ENCODE results near the gene SLC1A5.
"Not testable (repeated sequence)": the region's sequence is repeated elsewhere in the genome, so short reads cannot be mapped to it uniquely, and the experiment has no call there.

SLC1A5 gene

DNA sequence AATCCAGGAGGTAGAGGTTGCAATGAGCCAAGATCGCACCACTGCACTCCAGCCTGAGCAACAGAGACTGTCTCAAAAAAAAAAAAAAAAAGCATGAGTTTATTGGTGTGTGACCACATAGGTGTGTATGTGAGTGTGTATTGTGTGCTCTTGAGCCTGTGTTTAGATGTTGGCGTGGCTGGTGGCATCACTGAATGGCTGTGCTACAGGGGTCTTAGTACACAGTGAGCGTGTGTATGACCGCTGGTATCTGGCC lies 2.5 kb downstream of the SLC1A5 start:
- H3K27me3 Mint-ChIP-seq, result no peaks in the 10 kb centered on the region
- H3K4me3 Mint-ChIP-seq, result peak overlapping the region; percentile 94
- no peaks in the 10 kb centered on the region for H3K9me3 Mint-ChIP-seq
- peak overlapping the region; percentile 99 for H3K27ac Mint-ChIP-seq
- H3K36me3 Mint-ChIP-seq (ENCODE audit: low read depth), result peaks cover 60% of the 10 kb centered on the region
- peaks cover 54% of the 10 kb centered on the region for H3K4me1 Mint-ChIP-seq (ENCODE audit: low read depth)

DNA sequence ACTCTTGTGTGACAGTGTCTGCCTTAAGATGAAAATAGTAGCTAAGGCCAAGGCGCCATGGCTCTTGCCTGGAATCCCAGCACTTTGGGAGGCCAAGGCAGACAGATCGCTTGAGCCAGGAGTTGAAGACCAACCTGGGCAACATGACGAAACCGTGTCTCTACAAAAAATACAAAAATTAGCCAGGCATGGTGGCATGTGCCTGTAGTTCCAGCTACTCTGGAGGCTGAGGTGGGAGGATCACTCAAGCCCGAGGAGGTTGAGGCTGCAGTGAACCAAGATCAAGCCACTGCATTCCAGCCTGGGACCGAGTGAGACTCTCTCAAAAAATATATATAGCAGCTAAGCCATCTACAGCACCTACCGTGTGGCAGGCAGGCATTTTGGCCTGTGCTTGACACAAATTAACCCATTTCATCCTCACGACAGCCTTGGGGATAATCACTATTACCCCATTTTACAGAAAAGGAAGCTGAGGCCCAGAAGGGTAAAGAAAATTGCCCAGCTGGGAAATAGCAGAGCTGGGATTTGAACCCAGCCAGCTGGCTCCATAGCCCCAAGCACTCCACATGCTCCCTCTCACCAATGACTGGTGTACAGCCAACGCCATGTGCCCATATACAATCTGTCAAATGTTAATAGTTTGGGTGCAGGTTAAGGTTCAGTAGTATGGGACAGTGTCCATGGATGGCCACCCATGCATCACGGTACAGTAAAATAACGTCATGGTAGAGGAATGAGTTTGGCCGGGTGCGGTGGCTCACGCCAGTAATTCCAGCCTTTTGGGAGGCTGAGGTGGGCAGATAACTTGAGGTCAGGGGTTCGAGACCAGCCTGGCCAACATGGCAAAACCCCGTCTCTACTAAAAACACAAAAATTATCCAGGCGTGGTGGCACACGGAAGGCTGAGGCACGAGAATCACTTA lies 3.1 kb downstream of the SLC1A5 start:
- no peaks in the 10 kb centered on the region for H3K27me3 Mint-ChIP-seq
- H3K36me3 Mint-ChIP-seq (ENCODE audit: low read depth), result peaks cover 61% of the 10 kb centered on the region
- H3K4me3 Mint-ChIP-seq, result peak overlapping the region; percentile 94
- no peaks in the 10 kb centered on the region for H3K9me3 Mint-ChIP-seq
- H3K4me1 Mint-ChIP-seq (ENCODE audit: low read depth), result peaks cover 54% of the 10 kb centered on the region
- peak overlapping the region; percentile 99 for H3K27ac Mint-ChIP-seq

DNA sequence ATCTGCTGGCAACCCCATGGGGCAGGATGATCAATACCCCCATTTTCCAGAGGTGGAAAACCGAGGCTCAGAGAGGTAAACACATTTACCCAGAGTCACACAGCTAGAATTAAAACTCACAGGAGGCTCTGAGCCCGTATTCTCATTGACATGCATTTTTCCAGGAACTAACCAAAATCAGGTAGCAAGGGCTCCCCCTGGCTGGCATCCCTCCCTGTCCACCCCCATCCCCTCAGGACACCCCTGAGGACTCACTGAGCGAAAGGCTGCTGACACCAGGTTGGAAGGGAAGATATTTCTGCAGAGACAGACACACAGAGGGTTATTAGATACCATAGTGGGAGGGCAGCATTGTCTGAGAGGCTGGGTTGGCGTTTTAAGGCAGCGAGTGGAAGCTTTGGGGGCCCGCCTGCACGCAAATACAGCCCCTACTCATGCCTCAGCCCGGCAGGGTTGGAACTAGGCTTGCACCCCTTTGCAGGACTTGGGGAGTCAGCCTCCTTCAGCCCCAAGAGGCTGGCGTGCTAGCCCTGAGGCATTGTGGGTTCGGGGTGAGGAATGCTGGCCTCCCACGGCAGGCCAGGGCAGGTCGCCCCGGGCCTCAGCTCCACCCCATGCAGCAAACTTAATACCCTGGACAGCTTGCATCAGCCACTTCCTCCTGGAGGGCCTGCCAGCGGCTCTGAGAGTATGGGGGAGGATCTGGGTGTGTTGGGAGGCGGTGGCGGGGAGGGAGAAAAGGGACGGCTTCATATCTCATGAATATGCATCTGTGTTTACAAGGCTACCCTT lies 3.9 kb downstream of the SLC1A5 start:
- peaks cover 54% of the 10 kb centered on the region for H3K4me1 Mint-ChIP-seq (ENCODE audit: low read depth)
- no peaks in the 10 kb centered on the region for H3K9me3 Mint-ChIP-seq
- peak overlapping the region; percentile 99 for H3K27ac Mint-ChIP-seq
- no peaks in the 10 kb centered on the region for H3K27me3 Mint-ChIP-seq
- H3K4me3 Mint-ChIP-seq, result peak overlapping the region; percentile 94
- H3K36me3 Mint-ChIP-seq (ENCODE audit: low read depth), result peaks cover 63% of the 10 kb centered on the region

DNA sequence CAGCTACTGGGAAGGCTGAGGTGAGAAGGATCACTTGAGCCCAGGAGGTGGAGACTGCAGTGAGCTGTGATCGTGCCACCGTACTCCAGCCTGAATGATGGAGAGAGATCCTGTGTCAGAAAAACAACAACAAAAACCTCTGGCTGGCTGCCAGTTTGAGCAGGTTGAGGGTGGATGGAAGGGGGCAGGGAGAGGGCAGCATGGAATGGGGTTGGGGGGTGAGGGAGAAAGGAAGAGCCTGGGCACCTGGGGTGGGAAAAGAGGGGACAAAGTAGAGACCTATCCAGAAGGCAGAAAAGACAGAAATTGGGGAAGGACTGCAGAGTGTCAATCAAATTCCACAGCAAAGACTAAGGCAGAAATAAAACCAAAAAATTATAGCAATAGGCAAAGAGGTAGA lies 4.7 kb downstream of the SLC1A5 start:
- H3K36me3 Mint-ChIP-seq (ENCODE audit: low read depth), result peaks cover 69% of the 10 kb centered on the region
- no peaks in the 10 kb centered on the region for H3K9me3 Mint-ChIP-seq
- H3K4me1 Mint-ChIP-seq (ENCODE audit: low read depth), result peaks cover 49% of the 10 kb centered on the region
- no peaks in the 10 kb centered on the region for H3K27me3 Mint-ChIP-seq
- H3K4me3 Mint-ChIP-seq, result peak overlapping the region; percentile 94
- peak overlapping the region; percentile 99 for H3K27ac Mint-ChIP-seq

DNA sequence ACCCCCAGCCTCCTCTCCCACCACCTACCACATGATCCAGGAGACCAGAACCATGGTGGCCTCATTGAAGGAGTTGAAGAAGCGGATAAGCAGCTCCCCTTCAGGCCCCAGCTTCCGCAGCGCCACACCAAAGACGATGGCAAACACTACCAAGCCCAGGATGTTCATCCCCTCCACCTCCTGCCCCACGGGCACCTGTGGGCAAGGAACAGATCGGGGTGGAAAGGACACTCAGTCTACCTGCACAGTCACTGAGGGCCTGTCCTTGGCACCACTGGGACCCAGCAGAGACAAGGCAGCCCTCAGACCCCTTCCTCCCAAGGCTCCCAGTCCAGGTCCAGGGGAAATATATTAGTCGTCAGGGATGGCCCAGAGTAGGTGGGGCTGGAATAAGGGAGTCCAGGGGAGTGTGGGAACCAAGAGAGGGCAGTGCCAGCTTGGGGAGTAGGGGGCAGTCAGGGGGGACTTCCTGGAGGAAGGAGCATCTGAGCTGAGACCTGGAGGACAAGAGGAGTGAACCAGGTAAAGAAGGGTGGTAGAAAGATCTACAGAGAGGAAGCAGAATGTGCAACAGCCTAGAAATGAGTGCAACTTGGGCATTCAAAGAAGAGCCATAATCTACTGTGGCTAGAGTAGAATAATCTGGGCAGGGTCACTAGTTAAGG lies 5.9 kb downstream of the SLC1A5 start:
- peak overlapping the region; percentile 94 for H3K4me3 Mint-ChIP-seq
- H3K4me1 Mint-ChIP-seq (ENCODE audit: low read depth), result peaks cover 47% of the 10 kb centered on the region
- H3K27me3 Mint-ChIP-seq, result no peaks in the 10 kb centered on the region
- H3K9me3 Mint-ChIP-seq, result no peaks in the 10 kb centered on the region
- peak overlapping the region; percentile 80 for H3K27ac Mint-ChIP-seq
- H3K36me3 Mint-ChIP-seq (ENCODE audit: low read depth), result peaks cover 81% of the 10 kb centered on the region

DNA sequence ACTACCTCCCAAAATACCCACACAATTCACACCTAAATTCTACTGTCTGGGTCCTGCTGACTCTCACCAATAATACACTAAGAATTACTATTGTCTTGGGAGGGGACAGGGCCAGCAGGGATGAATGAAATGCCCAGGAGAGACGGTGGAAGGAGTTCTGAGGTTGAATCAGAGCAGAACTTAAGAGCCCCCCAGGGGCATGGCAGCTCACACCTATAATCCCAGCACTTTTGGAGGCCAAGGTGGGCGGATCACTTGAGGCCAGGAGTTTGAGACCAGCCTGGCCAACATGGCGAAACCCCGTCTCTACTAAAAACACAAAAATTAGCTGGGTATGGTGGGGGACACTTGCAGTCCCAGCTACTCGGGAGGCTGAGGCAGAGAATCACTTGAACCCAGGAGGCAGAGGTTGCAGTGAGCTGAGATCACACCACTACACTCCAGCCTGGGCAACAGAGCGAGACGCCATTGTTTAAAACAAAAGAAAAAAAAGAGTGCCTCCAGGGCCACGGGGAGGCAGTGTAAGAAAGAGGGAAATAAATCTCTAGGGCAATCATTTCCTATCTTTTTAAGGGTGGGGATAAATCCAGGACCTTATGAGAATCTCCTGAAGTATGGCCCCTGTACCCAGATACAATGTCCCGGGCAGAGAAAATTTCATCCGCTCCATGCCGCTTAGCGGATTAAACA lies 10.3 kb downstream of the SLC1A5 start:
- H3K4me1 Mint-ChIP-seq (ENCODE audit: low read depth), result peaks cover 20% of the 10 kb centered on the region
- not testable (repeated sequence) for H3K9me3 Mint-ChIP-seq, H3K27me3 Mint-ChIP-seq, H3K4me3 Mint-ChIP-seq, H3K27ac Mint-ChIP-seq
- peaks cover 65% of the 10 kb centered on the region for H3K36me3 Mint-ChIP-seq (ENCODE audit: low read depth)

DNA sequence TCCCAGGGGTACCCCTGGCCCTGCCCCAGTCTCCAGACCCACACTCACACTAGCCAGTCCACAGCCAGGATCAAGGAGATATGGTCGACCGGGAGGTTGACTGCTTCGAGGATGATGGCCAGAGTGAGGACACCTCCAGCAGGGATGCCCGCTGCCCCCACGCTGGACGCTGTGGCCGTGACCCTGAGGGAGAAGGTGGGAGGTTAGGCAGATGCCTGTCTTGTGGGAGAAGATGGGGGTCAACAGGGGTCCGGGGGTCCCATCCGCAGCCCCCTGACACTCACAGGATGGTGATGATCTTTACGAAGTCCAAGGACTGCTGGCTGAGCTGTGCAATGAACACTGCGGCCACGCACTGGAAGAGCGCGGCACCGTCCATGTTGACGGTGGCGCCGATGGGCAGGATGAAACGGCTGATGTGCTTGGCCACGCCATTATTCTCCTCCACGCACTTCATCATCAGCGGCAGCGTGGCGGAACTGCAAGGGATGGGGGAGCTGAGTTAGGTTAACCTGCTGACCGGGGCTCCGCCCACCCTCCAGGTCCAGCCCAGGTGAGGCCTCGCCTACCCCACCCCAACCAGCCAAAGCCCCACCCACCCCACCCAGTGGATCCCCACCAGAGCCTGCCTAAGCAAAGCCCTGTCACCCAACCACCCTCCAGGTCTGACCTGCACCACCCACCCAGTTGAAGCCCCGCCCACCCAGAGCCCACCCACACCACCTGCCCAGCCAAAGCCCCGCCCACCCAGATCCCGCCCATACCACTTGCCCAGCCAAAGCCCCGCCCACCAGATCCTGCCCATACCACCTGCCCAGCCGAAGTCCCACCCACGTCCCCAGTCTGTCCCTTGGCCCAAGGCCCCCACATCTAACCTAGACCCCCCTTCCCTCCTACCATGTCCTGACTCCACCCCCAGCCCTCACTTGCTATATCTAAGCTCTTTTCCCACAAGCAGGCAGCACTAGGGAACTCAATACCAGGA lies 11.2 kb downstream of the SLC1A5 start:
- no peaks in the 10 kb centered on the region for H3K27me3 Mint-ChIP-seq
- peaks cover 57% of the 10 kb centered on the region for H3K36me3 Mint-ChIP-seq (ENCODE audit: low read depth)
- H3K27ac Mint-ChIP-seq, result no peak overlapping the region
- H3K4me3 Mint-ChIP-seq, result no peak overlapping the region
- no peaks in the 10 kb centered on the region for H3K9me3 Mint-ChIP-seq
- peaks cover 13% of the 10 kb centered on the region for H3K4me1 Mint-ChIP-seq (ENCODE audit: low read depth)

DNA sequence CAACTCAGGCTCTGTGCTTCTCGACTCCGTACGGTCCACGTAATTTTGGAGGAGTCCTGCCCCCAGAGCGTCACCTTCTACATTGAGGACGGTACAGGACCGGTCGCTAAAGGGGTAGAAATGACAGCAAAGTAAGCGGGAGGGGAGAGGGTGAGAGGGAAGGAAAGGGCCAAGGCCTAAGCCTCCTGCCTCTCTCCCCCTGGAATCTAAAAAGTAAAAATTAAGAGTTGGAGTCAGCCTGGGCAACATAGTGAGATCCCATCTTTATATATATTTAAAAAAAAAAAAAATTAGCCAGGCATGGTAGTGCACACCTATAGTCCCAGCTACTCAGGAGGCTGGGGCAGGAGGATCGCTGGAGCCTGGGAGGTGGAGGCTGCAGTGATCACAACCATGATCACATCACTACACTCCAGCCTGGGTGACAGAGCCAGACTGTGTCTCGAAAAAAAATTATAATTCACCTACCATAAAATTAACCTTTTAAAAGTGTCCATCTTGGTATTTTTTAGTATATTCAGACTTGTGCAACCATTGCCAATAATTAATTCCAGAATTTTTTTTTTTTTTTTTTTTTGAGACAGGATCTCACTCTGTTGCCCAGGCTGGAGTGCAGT lies 12.6 kb downstream of the SLC1A5 start:
- Mint-ChIP-seq H3K4me3 (no peak overlapping the region), H3K36me3 (ENCODE audit: low read depth) (peaks cover 46% of the 10 kb centered on the region), H3K27me3 (no peaks in the 10 kb centered on the region), H3K4me1 (ENCODE audit: low read depth) (peaks cover 7% of the 10 kb centered on the region), H3K9me3 (no peaks in the 10 kb centered on the region), H3K27ac (no peak overlapping the region)

DNA sequence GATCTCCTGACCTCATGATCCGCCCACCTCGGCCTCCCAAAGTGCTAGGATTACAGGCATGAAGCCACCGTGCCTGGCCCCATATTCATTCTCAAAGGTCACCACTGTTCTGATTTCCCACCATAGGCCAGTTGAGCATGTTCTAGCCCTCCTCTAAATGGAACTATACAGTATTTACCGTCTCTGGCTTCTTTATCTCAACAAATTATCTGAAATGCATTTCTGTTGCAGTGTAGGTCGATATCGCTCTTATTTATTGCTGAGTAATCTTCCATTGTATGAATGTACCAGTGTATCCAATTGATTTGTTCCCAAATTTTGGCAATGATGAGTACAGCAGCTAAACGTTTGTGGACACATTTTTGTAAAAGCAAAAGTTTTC lies 15.4 kb downstream of the SLC1A5 start:
- Mint-ChIP-seq H3K27me3 (no peaks in the 10 kb centered on the region), H3K4me3 (no peak overlapping the region), H3K9me3 (no peaks in the 10 kb centered on the region), H3K27ac (no peak overlapping the region), H3K36me3 (ENCODE audit: low read depth) (peaks cover 31% of the 10 kb centered on the region), H3K4me1 (ENCODE audit: low read depth) (peaks cover 3% of the 10 kb centered on the region)

DNA sequence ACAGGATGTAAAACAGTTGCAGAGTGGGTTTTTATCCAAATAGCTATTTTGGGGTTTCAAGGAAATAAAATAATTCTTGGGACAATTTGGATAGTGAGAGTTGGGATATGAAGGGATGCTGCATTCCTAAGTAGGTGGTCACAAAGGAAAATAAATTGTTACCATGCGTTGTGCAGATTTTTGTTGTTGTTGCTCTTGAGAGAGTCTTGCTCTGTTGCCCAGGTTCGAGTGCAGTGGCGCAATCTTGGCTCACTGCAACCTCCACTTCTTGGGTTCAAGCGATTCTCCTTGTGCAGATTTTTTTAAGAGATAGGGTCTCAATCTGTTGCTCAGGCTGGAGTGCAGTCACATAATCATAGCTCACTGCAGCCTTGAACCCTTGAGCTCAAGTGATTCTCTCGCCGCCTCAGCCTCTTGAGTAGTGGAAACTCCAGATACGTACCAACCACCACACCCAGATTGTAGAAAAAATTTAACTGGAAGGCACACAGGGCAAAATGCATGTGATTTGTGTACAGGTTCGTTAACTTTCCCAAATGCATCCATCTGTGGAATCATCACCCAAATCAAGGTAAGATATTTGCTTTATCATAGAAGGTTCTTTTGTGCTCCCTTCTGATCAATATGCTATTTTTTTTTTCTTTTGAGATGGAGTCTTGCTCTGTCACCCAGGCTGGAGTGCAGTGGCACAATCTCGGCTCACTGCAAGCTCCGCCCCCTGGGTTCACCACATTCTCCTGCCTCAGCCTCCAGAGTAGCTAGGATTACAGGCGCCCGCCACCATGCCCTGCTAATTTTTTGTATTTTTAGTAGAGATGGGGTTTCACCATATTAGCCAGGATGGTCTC lies 16.0 kb downstream of the SLC1A5 start:
- Mint-ChIP-seq H3K9me3 (no peaks in the 10 kb centered on the region), H3K4me3 (no peak overlapping the region), H3K36me3 (ENCODE audit: low read depth) (peaks cover 26% of the 10 kb centered on the region), H3K27me3 (no peaks in the 10 kb centered on the region), H3K27ac (no peak overlapping the region), H3K4me1 (ENCODE audit: low read depth) (peaks cover 3% of the 10 kb centered on the region)

DNA sequence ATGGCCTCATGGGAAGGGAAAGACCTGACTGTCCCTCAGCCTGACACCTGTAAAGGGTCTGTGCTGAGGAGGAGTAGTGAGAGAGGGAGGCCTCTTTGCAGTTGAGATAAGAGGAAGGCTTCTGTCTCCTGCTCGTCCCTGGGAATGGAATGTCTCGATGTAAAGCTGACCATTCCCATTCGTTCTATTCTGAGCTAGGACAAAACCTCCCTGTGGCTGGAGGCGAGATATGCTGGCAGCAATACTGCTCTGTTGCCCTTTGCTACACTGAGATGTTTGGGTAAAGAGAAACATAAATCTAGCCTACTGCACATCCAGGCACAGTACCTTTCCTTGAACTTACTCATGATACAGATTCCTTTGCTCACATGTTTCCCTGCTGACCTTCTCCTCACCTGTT lies 19.6 kb downstream of the SLC1A5 start:
- H3K4me3 Mint-ChIP-seq; H3K4me1 Mint-ChIP-seq (ENCODE audit: low read depth); H3K27me3 Mint-ChIP-seq; H3K36me3 Mint-ChIP-seq (ENCODE audit: low read depth); H3K9me3 Mint-ChIP-seq; H3K27ac Mint-ChIP-seq: not testable (repeated sequence)

DNA sequence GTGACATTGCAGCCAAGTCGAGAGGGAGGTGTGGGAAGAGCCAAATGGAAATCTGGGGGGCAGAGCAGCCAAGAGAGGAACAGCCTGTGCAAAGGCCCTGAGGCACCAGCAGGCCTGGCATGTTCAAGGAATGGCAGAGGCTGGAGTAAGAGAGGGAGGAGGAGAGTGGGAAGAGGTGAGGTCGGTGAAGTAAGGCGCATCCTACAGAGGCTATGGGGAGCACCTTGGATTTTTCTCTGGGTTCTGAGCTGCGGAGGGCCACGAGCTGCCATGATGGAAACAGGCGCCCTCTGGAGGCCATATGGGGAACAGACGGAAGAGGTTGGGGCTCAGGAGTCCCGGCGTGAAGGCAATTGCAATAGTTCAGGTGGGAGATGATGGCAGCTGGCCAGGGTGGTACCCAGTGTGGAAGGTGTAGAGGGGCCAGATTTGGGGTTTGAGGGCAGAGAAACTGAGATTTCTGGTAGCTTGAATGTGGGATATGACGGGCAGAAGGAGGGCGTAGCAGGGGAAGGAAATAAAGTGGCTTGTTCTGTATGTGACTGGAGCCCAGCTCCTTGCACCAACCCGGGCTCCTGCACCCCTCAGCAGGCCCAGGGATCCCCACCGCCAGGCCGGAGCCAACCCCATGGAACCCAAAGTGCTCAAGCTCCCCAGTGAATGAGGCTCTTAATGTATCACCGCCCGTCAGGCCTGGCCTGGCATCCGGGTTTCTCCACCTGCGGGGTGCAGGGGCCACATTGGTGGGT lies 21.7 kb downstream of the SLC1A5 start:
- H3K4me1 Mint-ChIP-seq (ENCODE audit: low read depth), result no peaks in the 10 kb centered on the region
- no peak overlapping the region for H3K4me3 Mint-ChIP-seq
- H3K27me3 Mint-ChIP-seq, result no peaks in the 10 kb centered on the region
- no peaks in the 10 kb centered on the region for H3K9me3 Mint-ChIP-seq
- no peak overlapping the region for H3K27ac Mint-ChIP-seq
- no peaks in the 10 kb centered on the region for H3K36me3 Mint-ChIP-seq (ENCODE audit: low read depth)
